Neural cell (in vitro differentiated cells): ENCODE measurements around the gene SKA2. TPM values are rescaled to one million over a fixed set of nuclear protein-coding genes. Genes with fewer than 3 reads are reported as not detected.

Experiments
- H2AFZ ChIP-seq: fragments of 200-600, 300-800 bp; sonication (generic), shearing (Covaris generic); 2 replicates; pipeline ENCODE4 v1.6.0; 2014; ENCODE audit warnings: low read depth, mild to moderate bottlenecking, antibody characterized with exemption, low read length, moderate library complexity
- H3F3A ChIP-seq: fragments of 200-600 bp; shearing (Covaris generic); 2 replicates; pipeline ENCODE4 v1.6.1; 2016; ENCODE audit warnings: mild to moderate bottlenecking, moderate library complexity, mixed read lengths, antibody characterized with exemption, low read length; ENCODE audit not compliant: insufficient read depth, poor library complexity, severe bottlenecking
- H3K27ac ChIP-seq: fragments of 200-600, 300-800 bp; sonication (generic), shearing (Covaris generic); 2 replicates; pipeline ENCODE4 v1.5.1; 2014; ENCODE audit warnings: mild to moderate bottlenecking, low read length, moderate library complexity
- H3K27me3 ChIP-seq: fragments of 300-800, 200-600 bp; sonication (generic), shearing (Covaris generic); 2 replicates; pipeline ENCODE4 v1.6.0; 2014; ENCODE audit warnings: mild to moderate bottlenecking, low read depth, low read length, moderate library complexity; ENCODE audit not compliant: insufficient read depth
- H3K36me3 ChIP-seq: fragments of 300-800, 200-600 bp; sonication (generic), shearing (Covaris generic); 2 replicates; pipeline ENCODE4 v1.5.1; 2014; ENCODE audit warnings: mild to moderate bottlenecking, antibody characterized with exemption, low read length, moderate library complexity; ENCODE audit not compliant: insufficient read depth
- H3K4me2 ChIP-seq: fragments of 300-800, 200-600 bp; sonication (generic), shearing (Covaris generic); 2 replicates; pipeline ENCODE4 v1.6.0; 2014; ENCODE audit warnings: mild to moderate bottlenecking, low read length
- H3K4me3 ChIP-seq: fragments of 300-800, 200-600 bp; sonication (generic), shearing (Covaris generic); 2 replicates; pipeline ENCODE4 v1.5.1; 2014; ENCODE audit warnings: mild to moderate bottlenecking, low read length, moderate library complexity
- H3K79me2 ChIP-seq: fragments of 200-600 bp; shearing (Covaris generic); replicated peaks from 2 replicates; pipeline ENCODE4 v1.6.0; 2014; ENCODE audit warnings: mild to moderate bottlenecking, low read length, moderate library complexity; ENCODE audit not compliant: insufficient read depth
- H3K9ac ChIP-seq: fragments of 300-800, 200-600 bp; sonication (generic), shearing (Covaris generic); 2 replicates; pipeline ENCODE4 v1.6.1; 2016; ENCODE audit warnings: mild to moderate bottlenecking, low read length, mixed read lengths
- H3K9me2 ChIP-seq: fragments of 200-600 bp; shearing (Covaris generic); 2 replicates; pipeline ENCODE4 v1.6.1; 2016; ENCODE audit warnings: mild to moderate bottlenecking, low read length, mixed read lengths; ENCODE audit not compliant: insufficient read depth
- H3K9me3 ChIP-seq: fragments of 200-600, 300-800 bp; sonication (generic), shearing (Covaris generic); 2 replicates; pipeline ENCODE4 v1.6.1; 2016; ENCODE audit warnings: mild to moderate bottlenecking, mixed run types, low read length, moderate library complexity, mixed read lengths
- H4K20me1 ChIP-seq: fragments of 200-600 bp; shearing (Covaris generic); 2 replicates; pipeline ENCODE4 v1.6.1; 2016; ENCODE audit warnings: mild to moderate bottlenecking, mixed run types; ENCODE audit not compliant: insufficient read depth
- CTCF ChIP-seq: fragments of 450-650 bp; IDR thresholded peaks from 2 replicates; pipeline ENCODE4 v1.5.1; 2014; ENCODE audit warnings: antibody characterized with exemption, mild to moderate bottlenecking, moderate library complexity; ENCODE audit not compliant: poor library complexity, severe bottlenecking
- EP300 ChIP-seq: fragments of 450-650 bp; conservative IDR thresholded peaks from 2 replicates; pipeline ENCODE4 v1.6.1; 2014; ENCODE audit warnings: antibody characterized with exemption, mild to moderate bottlenecking, moderate library complexity; ENCODE audit not compliant: poor library complexity, severe bottlenecking
- EZH2 ChIP-seq: fragments of 200-600, 300-800 bp; shearing (Covaris generic), sonication (generic); IDR thresholded peaks from 2 replicates; pipeline ENCODE4 v1.6.1; 2014; ENCODE audit warnings: antibody characterized with exemption, low read length, borderline replicate concordance, mild to moderate bottlenecking; ENCODE audit not compliant: insufficient read depth, poor library complexity, severe bottlenecking
- MXI1 ChIP-seq: fragments of 450-650 bp; conservative IDR thresholded peaks from 2 replicates; pipeline ENCODE4 v1.6.1; 2014; ENCODE audit warnings: antibody characterized with exemption, mild to moderate bottlenecking; ENCODE audit not compliant: poor library complexity, severe bottlenecking
- POLR2AphosphoS5 ChIP-seq: IDR thresholded peaks from 2 replicates; pipeline ENCODE4 v1.6.1; 2012
- RAD21 ChIP-seq: fragments of 450-650 bp; conservative IDR thresholded peaks from 2 replicates; pipeline ENCODE4 v1.6.1; 2014; ENCODE audit warnings: antibody characterized with exemption, mild to moderate bottlenecking, moderate library complexity
- REST ChIP-seq: IDR thresholded peaks from 2 replicates; pipeline ENCODE4 v1.6.1; 2012; ENCODE audit warnings: borderline replicate concordance
- SMC3 ChIP-seq: fragments of 450-650 bp; conservative IDR thresholded peaks from 2 replicates; pipeline ENCODE4 v1.6.1; 2014; ENCODE audit warnings: antibody characterized with exemption, mild to moderate bottlenecking, moderate library complexity; ENCODE audit not compliant: poor library complexity
- TAF1 ChIP-seq: IDR thresholded peaks from 2 replicates; pipeline ENCODE4 v1.6.1; 2012; ENCODE audit warnings: low read depth
- polyA plus RNA-seq: library from polyadenylated mRNA; depleted of rRNA; stranded (reverse); fragments of >200 nt; gene quantifications from 2 replicates; pipeline ENCODE4 v1.2.3, GENCODE V29; 2014

The SKA2 gene
- polyA plus RNA-seq, 1 donor from 2014 or later: 336 TPM

DNA sequence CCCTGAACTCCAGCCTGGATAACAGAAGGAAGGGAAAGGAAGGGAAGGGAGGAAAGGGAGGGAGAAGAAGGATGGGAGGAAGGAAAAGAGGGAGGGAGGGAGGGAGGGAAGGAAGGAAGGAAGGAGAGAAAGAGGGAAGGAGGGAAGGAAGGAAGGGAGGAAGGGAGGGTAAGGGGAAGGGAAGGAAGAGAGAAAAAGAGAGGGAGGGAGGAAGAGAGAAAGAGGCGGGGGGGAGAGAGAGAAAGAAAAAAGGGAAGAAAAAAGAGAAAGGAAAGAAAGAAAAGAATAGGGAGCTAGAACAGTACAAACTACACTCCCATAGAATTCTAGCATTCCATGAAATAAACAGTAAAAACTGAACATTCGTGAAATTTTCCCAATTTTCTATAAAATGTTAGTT, 25.2 kb downstream of the SKA2 start:
- peaks cover 42% of the 10 kb centered on the region for H3K79me2 ChIP-seq
- H3K27ac ChIP-seq: no peak overlapping the region
- no peaks in the 10 kb centered on the region for H3K9me3 ChIP-seq
- H3K36me3 ChIP-seq: no peaks in the 10 kb centered on the region
- no peaks in the 10 kb centered on the region for H3K27me3 ChIP-seq
- H3K4me2 ChIP-seq: no peak overlapping the region
- TF ChIP-seq REST (no peak), POLR2AphosphoS5 (no peak), EP300 (no peak), MXI1 (no peak), TAF1 (no peak), CTCF (no peak), RAD21 (no peak), EZH2 (no peak), SMC3 (no peak)
- no peak overlapping the region for H3K4me3 ChIP-seq
- no peaks in the 10 kb centered on the region for H3K9me2 ChIP-seq
- no peaks in the 10 kb centered on the region for H4K20me1 ChIP-seq
- H3K9ac ChIP-seq: no peak overlapping the region
- no peaks in the 10 kb centered on the region for H3F3A ChIP-seq
- H2AFZ ChIP-seq: no peak overlapping the region

GRCh38 chr17:59126809-59127417, 28.1 kb downstream of the SKA2 start:
- Histone ChIP-seq H3K9ac (no peak overlapping the region), H3K79me2 (peaks cover 16% of the 10 kb centered on the region), H3K4me2 (no peak overlapping the region), H3K9me3 (no peaks in the 10 kb centered on the region), H3F3A (no peaks in the 10 kb centered on the region), H2AFZ (no peak overlapping the region), H3K27me3 (no peaks in the 10 kb centered on the region), H3K36me3 (no peaks in the 10 kb centered on the region), H4K20me1 (no peaks in the 10 kb centered on the region), H3K4me3 (no peak overlapping the region), H3K9me2 (no peaks in the 10 kb centered on the region), H3K27ac (no peak overlapping the region)
- TF ChIP-seq REST: no peak
- TF ChIP-seq TAF1: no peak
- TF ChIP-seq POLR2AphosphoS5: no peak
- no peak for TF ChIP-seq MXI1
- TF ChIP-seq EP300: no peak
